Lung (tissue), 12 donors: ENCODE measurements around the gene NACC2. TPM values are rescaled to one million over a fixed set of nuclear protein-coding genes. Genes with fewer than 3 reads are reported as not detected.

Source experiments
- ATAC-seq: fragments of 200-7000 bp; cut with Tn5 transposase; one replicate; pipeline ENCODE4 v1.9.1; 2020; ENCODE audit warnings: moderate number of reproducible peaks; ENCODE audit not compliant: insufficient read depth, low FRiP score
- DNase-seq, 3 donors: peaks; one replicate each; pipeline ENCODE4 v3.0.0-alpha.2; 2013 to 2017
- H3K27ac ChIP-seq, 2 donors: one replicate each; pipeline ENCODE4 v1.5.1; 2013; ENCODE audit warnings: mild to moderate bottlenecking in 2 of 2, moderate library complexity in 2 of 2, control low read depth in 1 of 2, inconsistent platforms in 1 of 2, low read depth in 1 of 2, low read length in 1 of 2
- H3K27me3 ChIP-seq, 3 donors: one replicate each; pipeline ENCODE4 v1.5.1; 2013; ENCODE audit warnings: low read length in 2 of 3; ENCODE audit not compliant: control insufficient read depth in 3 of 3, insufficient read depth in 3 of 3
- H3K36me3 ChIP-seq, 4 donors: one replicate each; pipeline ENCODE4 v1.5.1; 2013; ENCODE audit warnings: low read length in 4 of 4, mild to moderate bottlenecking in 1 of 4, moderate library complexity in 1 of 4; ENCODE audit not compliant: control insufficient read depth in 4 of 4, insufficient read depth in 4 of 4
- H3K4me1 ChIP-seq, 5 donors: one replicate each; pipeline ENCODE4 v1.5.1; 2013; ENCODE audit warnings: low read length in 5 of 5, mild to moderate bottlenecking in 2 of 5, moderate library complexity in 1 of 5; ENCODE audit not compliant: control insufficient read depth in 5 of 5, insufficient read depth in 5 of 5
- H3K4me3 ChIP-seq: one replicate; pipeline ENCODE4 v1.5.1; 2013; ENCODE audit warnings: mild to moderate bottlenecking, control low read depth, moderate library complexity
- H3K9ac ChIP-seq, 2 donors: one replicate each; pipeline ENCODE4 v1.5.1; 2013; ENCODE audit warnings: low read length in 2 of 2, control low read depth in 1 of 2; ENCODE audit not compliant: insufficient read depth in 1 of 2
- H3K9me3 ChIP-seq, 4 donors: one replicate each; pipeline ENCODE4 v1.5.1; 2013; ENCODE audit warnings: low read length in 3 of 4, mild to moderate bottlenecking in 1 of 4, moderate library complexity in 1 of 4; ENCODE audit not compliant: control insufficient read depth in 4 of 4, insufficient read depth in 3 of 4
- CTCF ChIP-seq: IDR thresholded peaks from 2 replicates; pipeline ENCODE4 v1.5.1; 2012; ENCODE audit warnings: mild to moderate bottlenecking; ENCODE audit errors: control extremely low read depth, extremely low read depth
- WGBS, 2 donors: extraction: QIAGEN DNeasy Blood & Tissue Kit; methylation state at CpG; one replicate each; pipeline ENCODE4 v1.1.7; 2013; 5-methylcytosine and 5-hydroxymethylcytosine counted together
- polyA plus RNA-seq, 2 donors: library from polyadenylated mRNA; stranded (reverse); fragments of 200-250 nt; gene quantifications; one replicate each; pipeline ENCODE4 v1.2.1, GENCODE V29; 2013
- total RNA-seq, 2 donors: library from RNA; depleted of rRNA in 1 of 2; stranded (reverse); fragments of >200 nt in 1 of 2; gene quantifications; one replicate each; pipeline ENCODE4 v1.2.1, GENCODE V29; 2014 to 2021
- donor health status: control.
- donor health status: control.
- donor health status: Bipolar disorder and iron deficiency.
- donor health status: healthy.
- donor health status: DM: yes; HTN: yes; CAD: no.

NACC2 gene
- total and polyA plus RNA-seq, 4 donors = 5.9 to 32.7 (median 10.5) TPM

GRCh38 chr9:136004219-136004618 lies 90.9 kb downstream of the NACC2 start:
- H3K27me3 ChIP-seq = no peaks in the 10 kb centered on the region

GRCh38 chr9:136003411-136004218 lies 91.5 kb downstream of the NACC2 start:
- ATAC-seq (no peak), DNase-seq (peak in 2 of 3 donors; percentile 45 to 47)
- peaks cover 0 to 5% (median 0%) of the 10 kb centered on the region in 4 donors for H3K36me3 ChIP-seq
- WGBS, 2 donors = 27 to 58% methylated on average over 15 of the region's 15 CpGs
- H3K9ac ChIP-seq = no peak overlapping the region
- H3K27ac ChIP-seq = peak overlapping the region in 1 of 2 donors; percentile 47
- H3K4me1 ChIP-seq = peaks cover 2 to 30% (median 19%) of the 10 kb centered on the region in 5 donors
- H3K4me3 ChIP-seq = no peak overlapping the region
- TF ChIP-seq CTCF = no peak
- no peaks in the 10 kb centered on the region for H3K9me3 ChIP-seq
- no peaks in the 10 kb centered on the region for H3K27me3 ChIP-seq

More at GRCh38 chr9:136004219-136004618, 90.9 kb downstream of the NACC2 start:
- H3K9ac ChIP-seq = no peak overlapping the region
- peaks cover 0 to 7% (median 0%) of the 10 kb centered on the region in 4 donors for H3K36me3 ChIP-seq
- H3K9me3 ChIP-seq = no peaks in the 10 kb centered on the region
- no peak overlapping the region for H3K4me3 ChIP-seq
- no peak for TF ChIP-seq CTCF
- H3K4me1 ChIP-seq = peaks cover 2 to 30% (median 23%) of the 10 kb centered on the region in 5 donors
- no peak for DNase-seq
- no peak for ATAC-seq
- 77 to 84% methylated on average over 7 to 9 of the region's 9 CpGs for WGBS, 2 donors
- H3K27ac ChIP-seq = no peak overlapping the region

GRCh38 chr9:136002881-136003280 lies 92.2 kb downstream of the NACC2 start:
- WGBS, 2 donors = 44 to 51% methylated on average over 10 of the region's 10 CpGs
- ATAC-seq (no peak), DNase-seq (peak; percentile 79 to 83 (median 80))
- TF ChIP-seq CTCF = no peak
- H3K36me3 ChIP-seq = peaks cover 0 to 4% (median 0%) of the 10 kb centered on the region in 4 donors
- no peaks in the 10 kb centered on the region for H3K27me3 ChIP-seq
- no peak overlapping the region for H3K9ac ChIP-seq
- H3K27ac ChIP-seq = no peak overlapping the region
- H3K4me3 ChIP-seq = no peak overlapping the region
- H3K9me3 ChIP-seq = no peaks in the 10 kb centered on the region
- peaks cover 2 to 30% (median 19%) of the 10 kb centered on the region in 5 donors for H3K4me1 ChIP-seq
